PFSK-1 (cell line): ENCODE measurements around the gene CALD1.

ENCODE experiments used
- POLR2AphosphoS5 ChIP-seq: IDR thresholded peaks from 2 replicates; pipeline ENCODE4 v1.6.1; 2012; ENCODE audit warnings: low read depth, mild to moderate bottlenecking, control low read depth, low read length, moderate library complexity
- TAF1 ChIP-seq: IDR thresholded peaks from 2 replicates; pipeline ENCODE4 v1.6.1; 2012; ENCODE audit warnings: low read length, control low read depth, borderline replicate concordance; ENCODE audit not compliant: insufficient read depth
- TF ChIP-seq, protein P1 (sequence below), 2 experiments: IDR thresholded peaks; 2 replicates each; pipeline versions ENCODE4 v1.6.1 to v1.8.0; 2011 to 2012; ENCODE audit warnings: low read depth in 2 of 2, low read length in 2 of 2, control low read depth in 1 of 2, inconsistent platforms in 1 of 2, mild to moderate bottlenecking in 1 of 2, moderate library complexity in 1 of 2; ENCODE audit not compliant: insufficient read depth in 1 of 2

DNA sequence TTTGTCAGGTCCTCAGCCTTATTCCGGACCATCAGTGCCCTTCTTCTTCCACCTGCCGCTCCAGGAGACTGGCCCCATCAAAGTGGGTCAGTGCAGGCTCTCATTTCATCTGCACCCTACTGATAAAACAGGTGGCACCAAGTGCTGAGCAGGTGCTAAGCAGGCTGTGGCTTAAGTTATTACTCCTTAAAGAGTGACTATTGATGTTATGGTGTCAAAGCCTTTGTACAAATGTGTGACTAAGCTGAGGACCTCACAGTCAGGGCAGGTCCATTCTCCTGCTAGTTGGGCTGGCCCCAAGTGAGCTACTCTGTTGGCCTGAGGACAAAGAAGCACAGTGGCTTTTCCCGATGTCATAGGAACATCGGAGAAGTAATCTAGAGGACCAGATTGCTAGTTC, 11.2 kb upstream of the CALD1 start:
- no peak for TF ChIP-seq TAF1
- no peak for TF ChIP-seq POLR2AphosphoS5
- TF ChIP-seq, protein P1, sequence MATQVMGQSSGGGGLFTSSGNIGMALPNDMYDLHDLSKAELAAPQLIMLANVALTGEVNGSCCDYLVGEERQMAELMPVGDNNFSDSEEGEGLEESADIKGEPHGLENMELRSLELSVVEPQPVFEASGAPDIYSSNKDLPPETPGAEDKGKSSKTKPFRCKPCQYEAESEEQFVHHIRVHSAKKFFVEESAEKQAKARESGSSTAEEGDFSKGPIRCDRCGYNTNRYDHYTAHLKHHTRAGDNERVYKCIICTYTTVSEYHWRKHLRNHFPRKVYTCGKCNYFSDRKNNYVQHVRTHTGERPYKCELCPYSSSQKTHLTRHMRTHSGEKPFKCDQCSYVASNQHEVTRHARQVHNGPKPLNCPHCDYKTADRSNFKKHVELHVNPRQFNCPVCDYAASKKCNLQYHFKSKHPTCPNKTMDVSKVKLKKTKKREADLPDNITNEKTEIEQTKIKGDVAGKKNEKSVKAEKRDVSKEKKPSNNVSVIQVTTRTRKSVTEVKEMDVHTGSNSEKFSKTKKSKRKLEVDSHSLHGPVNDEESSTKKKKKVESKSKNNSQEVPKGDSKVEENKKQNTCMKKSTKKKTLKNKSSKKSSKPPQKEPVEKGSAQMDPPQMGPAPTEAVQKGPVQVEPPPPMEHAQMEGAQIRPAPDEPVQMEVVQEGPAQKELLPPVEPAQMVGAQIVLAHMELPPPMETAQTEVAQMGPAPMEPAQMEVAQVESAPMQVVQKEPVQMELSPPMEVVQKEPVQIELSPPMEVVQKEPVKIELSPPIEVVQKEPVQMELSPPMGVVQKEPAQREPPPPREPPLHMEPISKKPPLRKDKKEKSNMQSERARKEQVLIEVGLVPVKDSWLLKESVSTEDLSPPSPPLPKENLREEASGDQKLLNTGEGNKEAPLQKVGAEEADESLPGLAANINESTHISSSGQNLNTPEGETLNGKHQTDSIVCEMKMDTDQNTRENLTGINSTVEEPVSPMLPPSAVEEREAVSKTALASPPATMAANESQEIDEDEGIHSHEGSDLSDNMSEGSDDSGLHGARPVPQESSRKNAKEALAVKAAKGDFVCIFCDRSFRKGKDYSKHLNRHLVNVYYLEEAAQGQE (IDR thresholded peaks at IDR 0.05; ENCODE audit: insufficient read depth in 1 of 2, low read depth in 2 of 2, low read length in 2 of 2), result no peak
